Neural cell (in vitro differentiated cells): ENCODE results near the gene MCTP2.

Experiments
- EP300 ChIP-seq: fragments of 450-650 bp; conservative IDR thresholded peaks from 2 replicates; pipeline ENCODE4 v1.6.1; 2014; ENCODE audit warnings: antibody characterized with exemption, mild to moderate bottlenecking, moderate library complexity; ENCODE audit not compliant: poor library complexity, severe bottlenecking
- POLR2AphosphoS5 ChIP-seq: IDR thresholded peaks from 2 replicates; pipeline ENCODE4 v1.6.1; 2012
- TF ChIP-seq, protein P1 (sequence below): fragments of 450-650 bp; IDR thresholded peaks from 2 replicates; pipeline ENCODE4 v1.5.1; 2014; ENCODE audit warnings: antibody characterized with exemption, mild to moderate bottlenecking, moderate library complexity; ENCODE audit not compliant: poor library complexity, severe bottlenecking

DNA sequence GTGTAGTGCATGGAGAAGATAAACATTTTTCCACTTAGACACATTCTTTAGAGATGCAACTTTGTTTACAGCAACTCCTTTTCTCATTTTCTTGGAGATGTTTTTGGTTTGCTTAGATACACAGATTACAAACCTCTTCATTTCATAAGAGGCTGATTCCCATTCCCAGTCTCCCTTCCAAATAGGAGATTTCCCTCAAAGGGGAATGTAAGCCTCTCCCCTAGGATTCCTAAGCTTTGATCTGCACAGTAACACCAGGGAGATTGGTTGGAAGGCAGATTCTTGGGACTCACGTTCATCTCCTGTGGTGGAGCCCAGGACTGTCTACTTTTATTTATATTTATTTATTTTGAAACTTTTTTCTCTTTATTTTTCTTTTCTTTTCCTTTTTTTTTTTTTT is 63.2 kb downstream of the MCTP2 start:
- TF ChIP-seq POLR2AphosphoS5 (no peak), EP300 (no peak)
- TF ChIP-seq, protein P1, sequence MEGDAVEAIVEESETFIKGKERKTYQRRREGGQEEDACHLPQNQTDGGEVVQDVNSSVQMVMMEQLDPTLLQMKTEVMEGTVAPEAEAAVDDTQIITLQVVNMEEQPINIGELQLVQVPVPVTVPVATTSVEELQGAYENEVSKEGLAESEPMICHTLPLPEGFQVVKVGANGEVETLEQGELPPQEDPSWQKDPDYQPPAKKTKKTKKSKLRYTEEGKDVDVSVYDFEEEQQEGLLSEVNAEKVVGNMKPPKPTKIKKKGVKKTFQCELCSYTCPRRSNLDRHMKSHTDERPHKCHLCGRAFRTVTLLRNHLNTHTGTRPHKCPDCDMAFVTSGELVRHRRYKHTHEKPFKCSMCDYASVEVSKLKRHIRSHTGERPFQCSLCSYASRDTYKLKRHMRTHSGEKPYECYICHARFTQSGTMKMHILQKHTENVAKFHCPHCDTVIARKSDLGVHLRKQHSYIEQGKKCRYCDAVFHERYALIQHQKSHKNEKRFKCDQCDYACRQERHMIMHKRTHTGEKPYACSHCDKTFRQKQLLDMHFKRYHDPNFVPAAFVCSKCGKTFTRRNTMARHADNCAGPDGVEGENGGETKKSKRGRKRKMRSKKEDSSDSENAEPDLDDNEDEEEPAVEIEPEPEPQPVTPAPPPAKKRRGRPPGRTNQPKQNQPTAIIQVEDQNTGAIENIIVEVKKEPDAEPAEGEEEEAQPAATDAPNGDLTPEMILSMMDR: no peak
